NT2/D1 (cell line): ENCODE measurements around the gene ASL.

ENCODE experiments used
- YY1 ChIP-seq: IDR thresholded peaks from 2 replicates; pipeline ENCODE4 v1.6.1; 2011; ENCODE audit not compliant: insufficient read length, insufficient read depth
- ZNF274 ChIP-seq: IDR thresholded peaks from 2 replicates; pipeline ENCODE4 v1.6.1; 2011; ENCODE audit warnings: mild to moderate bottlenecking, low read depth, low read length

- TF ChIP-seq ZNF274 (no peak), YY1 (no peak)
Observed at GRCh38 chr7:66110856-66111255, 35.2 kb downstream of the ASL start.
